ENCODE data around the gene ACOX1. TPM values are rescaled to one million over a fixed set of nuclear protein-coding genes. Genes with fewer than 3 reads are reported as not detected.

ACOX1 gene
- polyA plus RNA-seq, 1 of the 3 experiments (the other 2 are of a cell fraction): 21.5 TPM

DNA sequence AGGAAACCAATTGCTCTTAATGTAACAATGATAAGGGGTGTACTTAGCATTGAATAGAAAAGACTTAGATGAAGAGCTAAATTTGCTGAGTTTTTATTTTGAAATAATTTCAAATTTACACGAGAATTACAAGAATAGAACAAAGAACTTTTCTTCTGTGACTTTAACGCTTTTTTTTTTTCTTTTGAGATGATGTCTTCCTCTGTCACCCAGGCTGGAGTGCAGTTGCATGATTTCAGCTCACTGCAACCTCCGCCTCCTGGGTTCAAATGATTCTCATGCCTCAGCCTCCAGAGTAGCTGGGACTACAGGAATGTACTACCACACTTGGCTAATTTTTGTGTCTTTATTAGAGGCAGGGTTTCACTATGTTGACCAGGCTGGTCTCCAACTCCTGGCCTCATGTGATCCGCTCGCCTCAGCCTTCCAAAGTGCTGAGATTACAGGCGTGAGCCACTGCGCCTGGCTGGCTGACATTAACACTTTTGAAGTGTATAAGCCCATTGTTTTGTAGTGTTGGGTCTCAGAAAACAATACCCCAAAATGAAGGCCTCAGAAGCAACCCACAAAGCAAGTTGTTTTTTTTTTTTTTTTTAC is 2.2 kb upstream of the ACOX1 start (continued):
- TF ChIP-seq, protein P1, sequence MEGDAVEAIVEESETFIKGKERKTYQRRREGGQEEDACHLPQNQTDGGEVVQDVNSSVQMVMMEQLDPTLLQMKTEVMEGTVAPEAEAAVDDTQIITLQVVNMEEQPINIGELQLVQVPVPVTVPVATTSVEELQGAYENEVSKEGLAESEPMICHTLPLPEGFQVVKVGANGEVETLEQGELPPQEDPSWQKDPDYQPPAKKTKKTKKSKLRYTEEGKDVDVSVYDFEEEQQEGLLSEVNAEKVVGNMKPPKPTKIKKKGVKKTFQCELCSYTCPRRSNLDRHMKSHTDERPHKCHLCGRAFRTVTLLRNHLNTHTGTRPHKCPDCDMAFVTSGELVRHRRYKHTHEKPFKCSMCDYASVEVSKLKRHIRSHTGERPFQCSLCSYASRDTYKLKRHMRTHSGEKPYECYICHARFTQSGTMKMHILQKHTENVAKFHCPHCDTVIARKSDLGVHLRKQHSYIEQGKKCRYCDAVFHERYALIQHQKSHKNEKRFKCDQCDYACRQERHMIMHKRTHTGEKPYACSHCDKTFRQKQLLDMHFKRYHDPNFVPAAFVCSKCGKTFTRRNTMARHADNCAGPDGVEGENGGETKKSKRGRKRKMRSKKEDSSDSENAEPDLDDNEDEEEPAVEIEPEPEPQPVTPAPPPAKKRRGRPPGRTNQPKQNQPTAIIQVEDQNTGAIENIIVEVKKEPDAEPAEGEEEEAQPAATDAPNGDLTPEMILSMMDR (IDR thresholded peaks at IDR 0.05): no peak
- TF ChIP-seq, protein P2, sequence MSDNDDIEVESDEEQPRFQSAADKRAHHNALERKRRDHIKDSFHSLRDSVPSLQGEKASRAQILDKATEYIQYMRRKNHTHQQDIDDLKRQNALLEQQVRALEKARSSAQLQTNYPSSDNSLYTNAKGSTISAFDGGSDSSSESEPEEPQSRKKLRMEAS (IDR thresholded peaks at IDR 0.05; ENCODE audit: low read depth): no peak
- TF ChIP-seq, protein P3, sequence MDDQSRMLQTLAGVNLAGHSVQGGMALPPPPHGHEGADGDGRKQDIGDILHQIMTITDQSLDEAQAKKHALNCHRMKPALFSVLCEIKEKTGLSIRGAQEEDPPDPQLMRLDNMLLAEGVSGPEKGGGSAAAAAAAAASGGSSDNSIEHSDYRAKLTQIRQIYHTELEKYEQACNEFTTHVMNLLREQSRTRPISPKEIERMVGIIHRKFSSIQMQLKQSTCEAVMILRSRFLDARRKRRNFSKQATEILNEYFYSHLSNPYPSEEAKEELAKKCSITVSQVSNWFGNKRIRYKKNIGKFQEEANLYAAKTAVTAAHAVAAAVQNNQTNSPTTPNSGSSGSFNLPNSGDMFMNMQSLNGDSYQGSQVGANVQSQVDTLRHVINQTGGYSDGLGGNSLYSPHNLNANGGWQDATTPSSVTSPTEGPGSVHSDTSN (IDR thresholded peaks at IDR 0.05): no peak

DNA sequence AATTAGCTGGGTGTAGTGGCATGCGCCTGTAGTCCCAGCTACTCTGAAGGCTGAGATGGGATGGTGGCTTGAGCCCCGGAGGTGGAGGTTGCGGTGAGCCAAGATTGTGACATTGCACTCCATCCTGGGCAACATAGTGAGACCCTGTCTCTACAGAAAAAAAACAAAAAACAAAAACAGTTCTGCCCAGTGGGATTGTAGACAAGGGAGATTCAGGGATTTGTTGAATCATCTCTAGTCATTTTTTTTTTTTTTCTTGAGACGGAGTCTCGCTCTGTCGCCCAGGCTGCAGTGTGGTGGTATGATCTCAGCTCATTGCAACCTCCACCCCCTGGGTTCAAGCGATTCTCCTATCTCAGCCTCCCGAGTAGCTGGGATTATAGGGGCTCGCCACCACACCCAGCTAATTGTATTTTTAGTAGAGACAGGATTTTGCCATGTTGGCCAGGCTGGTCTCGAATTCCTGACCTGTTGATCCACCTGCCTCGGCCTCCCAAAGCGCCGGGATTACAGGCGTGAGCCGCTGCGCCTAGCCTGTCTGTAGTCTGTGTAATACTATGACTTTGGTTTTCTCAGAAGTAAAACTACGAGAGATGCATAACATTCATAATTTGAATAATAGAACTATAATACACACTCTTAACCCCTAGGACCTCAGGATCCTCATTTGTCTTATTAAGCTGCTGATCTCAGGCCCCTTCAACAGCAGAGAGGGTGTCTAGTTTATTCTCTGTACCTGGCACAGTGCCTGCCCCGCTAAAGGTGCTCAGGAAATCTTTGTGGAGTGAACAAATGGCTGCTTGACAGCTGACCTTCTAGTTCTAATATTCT is 1.4 kb upstream of the ACOX1 start:
- H3K27ac ChIP-seq (ENCODE audit: low read depth in 2 of 2, low read length in 1 of 2): peak overlapping the region; percentile 96 to 98
- H3K9ac ChIP-seq: peak overlapping the region; percentile 93
- H3K9me2 ChIP-seq: no peaks in the 10 kb centered on the region
- H4K20me1 ChIP-seq (ENCODE audit: insufficient read depth): no peaks in the 10 kb centered on the region
- POLR2A ChIA-PET: interaction anchor here (0.6 to 0.7 kb wide), 2 partner anchors 156 to 307 kb away, joined by 3 to 4 read pairs; no protein-coding TSS in a partner anchor
- DNase-seq: no peak
- TF ChIP-seq RFX5 (IDR thresholded peaks at IDR 0.05; ENCODE audit: low read length) (no peak), FOSL2 (IDR thresholded peaks at IDR 0.05; ENCODE audit: borderline replicate concordance, low read depth) (no peak), TEAD4 (IDR thresholded peaks at IDR 0.05; ENCODE audit: borderline replicate concordance, insufficient read depth) (no peak), SIN3A (IDR thresholded peaks at IDR 0.05; ENCODE audit: borderline replicate concordance, low read depth, low read length) (no peak), CHD2 (IDR thresholded peaks at IDR 0.05; ENCODE audit: low read length, partially characterized antibody) (no peak), RAD21 (IDR thresholded peaks at IDR 0.05; ENCODE audit: low read length) (no peak)
- TF ChIP-seq, protein P4, sequence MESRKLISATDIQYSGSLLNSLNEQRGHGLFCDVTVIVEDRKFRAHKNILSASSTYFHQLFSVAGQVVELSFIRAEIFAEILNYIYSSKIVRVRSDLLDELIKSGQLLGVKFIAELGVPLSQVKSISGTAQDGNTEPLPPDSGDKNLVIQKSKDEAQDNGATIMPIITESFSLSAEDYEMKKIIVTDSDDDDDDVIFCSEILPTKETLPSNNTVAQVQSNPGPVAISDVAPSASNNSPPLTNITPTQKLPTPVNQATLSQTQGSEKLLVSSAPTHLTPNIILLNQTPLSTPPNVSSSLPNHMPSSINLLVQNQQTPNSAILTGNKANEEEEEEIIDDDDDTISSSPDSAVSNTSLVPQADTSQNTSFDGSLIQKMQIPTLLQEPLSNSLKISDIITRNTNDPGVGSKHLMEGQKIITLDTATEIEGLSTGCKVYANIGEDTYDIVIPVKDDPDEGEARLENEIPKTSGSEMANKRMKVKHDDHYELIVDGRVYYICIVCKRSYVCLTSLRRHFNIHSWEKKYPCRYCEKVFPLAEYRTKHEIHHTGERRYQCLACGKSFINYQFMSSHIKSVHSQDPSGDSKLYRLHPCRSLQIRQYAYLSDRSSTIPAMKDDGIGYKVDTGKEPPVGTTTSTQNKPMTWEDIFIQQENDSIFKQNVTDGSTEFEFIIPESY (IDR thresholded peaks at IDR 0.05; ENCODE audit: borderline replicate concordance, low read depth): no peak
- TF ChIP-seq, protein P5, sequence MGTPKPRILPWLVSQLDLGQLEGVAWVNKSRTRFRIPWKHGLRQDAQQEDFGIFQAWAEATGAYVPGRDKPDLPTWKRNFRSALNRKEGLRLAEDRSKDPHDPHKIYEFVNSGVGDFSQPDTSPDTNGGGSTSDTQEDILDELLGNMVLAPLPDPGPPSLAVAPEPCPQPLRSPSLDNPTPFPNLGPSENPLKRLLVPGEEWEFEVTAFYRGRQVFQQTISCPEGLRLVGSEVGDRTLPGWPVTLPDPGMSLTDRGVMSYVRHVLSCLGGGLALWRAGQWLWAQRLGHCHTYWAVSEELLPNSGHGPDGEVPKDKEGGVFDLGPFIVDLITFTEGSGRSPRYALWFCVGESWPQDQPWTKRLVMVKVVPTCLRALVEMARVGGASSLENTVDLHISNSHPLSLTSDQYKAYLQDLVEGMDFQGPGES (IDR thresholded peaks at IDR 0.05; ENCODE audit: low read depth, low read length): no peak
- TF ChIP-seq, protein P1 (IDR thresholded peaks at IDR 0.05): no peak
- H3K9me3 ChIP-seq: no peaks in the 10 kb centered on the region
- H3K4me3 ChIP-seq (ENCODE audit: low read depth in 2 of 2, low read length in 1 of 2): peak overlapping the region; percentile 68 to 87
- H3K4me1 ChIP-seq (ENCODE audit: control insufficient read depth in 1 of 2, insufficient read depth in 2 of 2, low read depth in 1 of 2, low read length in 1 of 2): peaks cover 0 to 20% of the 10 kb centered on the region in 2 experiments; a peak in 3 of 4 replicates
- peak overlapping the region; percentile 88 for H3K4me2 ChIP-seq
- 90% methylated on average over 18 of the region's 18 CpGs for WGBS (ENCODE audit: low lambda C conversion rate)
- CTCF ChIA-PET: interaction anchor here (1.0 to 1.8 kb wide), 5 partner anchors 14 to 34 kb away, joined by 4 to 13 read pairs (median 5); partner anchors contain the start of gene CDK3
- peaks cover 44% of the 10 kb centered on the region for H3F3A ChIP-seq (replicated peaks; ENCODE audit: insufficient read depth)
- H3K27me3 ChIP-seq (ENCODE audit: insufficient read depth): no peaks in the 10 kb centered on the region
- peaks cover 2 to 16% of the 10 kb centered on the region in 2 experiments for H3K36me3 ChIP-seq (replicated peaks in 1 of 2; ENCODE audit: control insufficient read depth in 1 of 2, insufficient read depth in 2 of 2, low read length in 1 of 2)
- H2AFZ ChIP-seq (ENCODE audit: low read depth): peak overlapping the region; percentile 92; the same call in 1 of the 2 replicates
- H3K79me2 ChIP-seq (ENCODE audit: insufficient read depth): peaks cover 55% of the 10 kb centered on the region

Measured in SK-N-SH (cell line).